Type B pancreatic cell (in vitro differentiated cells): ENCODE results near the gene CPD. TPM values are rescaled to one million over a fixed set of nuclear protein-coding genes. Genes with fewer than 3 reads are reported as not detected.
"Not testable (repeated sequence)": the region's sequence is repeated elsewhere in the genome, so short reads cannot be mapped to it uniquely, and the experiment has no call there.

Source experiments
- DNase-seq: peaks from one replicate; pipeline ENCODE4 v3.0.0; 2021; ENCODE audit warnings: mixed read lengths; ENCODE audit not compliant: unreplicated experiment; ENCODE audit errors: extremely low spot score
- H3K27ac Mint-ChIP-seq: 2 replicates; pipeline ENCODE4 v1.8.0; 2021; ENCODE audit warnings: mild to moderate bottlenecking, mixed read lengths
- H3K27me3 Mint-ChIP-seq: 2 replicates; pipeline ENCODE4 v1.8.0; 2021; ENCODE audit warnings: mixed read lengths
- H3K36me3 Mint-ChIP-seq: 2 replicates; pipeline ENCODE4 v1.8.0; 2021; ENCODE audit warnings: mixed read lengths
- H3K4me1 Mint-ChIP-seq: one replicate; pipeline ENCODE4 v1.8.0; 2021; ENCODE audit warnings: mixed read lengths; ENCODE audit not compliant: unreplicated experiment
- H3K4me3 Mint-ChIP-seq: 2 replicates; pipeline ENCODE4 v1.8.0; 2021; ENCODE audit warnings: mild to moderate bottlenecking, mixed read lengths
- H3K9me3 Mint-ChIP-seq: 2 replicates; pipeline ENCODE4 v1.8.0; 2021; ENCODE audit warnings: mixed read lengths
- total RNA-seq: library from RNA; stranded (reverse); gene quantifications from 2 replicates; pipeline ENCODE4 v1.2.1, GENCODE V29; 2021; ENCODE audit warnings: low replicate concordance
- TF ChIP-seq, protein P1 (sequence below): fragments of 200-600 bp; sonication (generic); conservative IDR thresholded peaks from 2 replicates; pipeline ENCODE4 v1.5.0; 2021; ENCODE audit warnings: antibody characterized with exemption, mild to moderate bottlenecking

The CPD gene
- total RNA-seq, 1 donor from 2014 or later, result 71.2 TPM

DNA sequence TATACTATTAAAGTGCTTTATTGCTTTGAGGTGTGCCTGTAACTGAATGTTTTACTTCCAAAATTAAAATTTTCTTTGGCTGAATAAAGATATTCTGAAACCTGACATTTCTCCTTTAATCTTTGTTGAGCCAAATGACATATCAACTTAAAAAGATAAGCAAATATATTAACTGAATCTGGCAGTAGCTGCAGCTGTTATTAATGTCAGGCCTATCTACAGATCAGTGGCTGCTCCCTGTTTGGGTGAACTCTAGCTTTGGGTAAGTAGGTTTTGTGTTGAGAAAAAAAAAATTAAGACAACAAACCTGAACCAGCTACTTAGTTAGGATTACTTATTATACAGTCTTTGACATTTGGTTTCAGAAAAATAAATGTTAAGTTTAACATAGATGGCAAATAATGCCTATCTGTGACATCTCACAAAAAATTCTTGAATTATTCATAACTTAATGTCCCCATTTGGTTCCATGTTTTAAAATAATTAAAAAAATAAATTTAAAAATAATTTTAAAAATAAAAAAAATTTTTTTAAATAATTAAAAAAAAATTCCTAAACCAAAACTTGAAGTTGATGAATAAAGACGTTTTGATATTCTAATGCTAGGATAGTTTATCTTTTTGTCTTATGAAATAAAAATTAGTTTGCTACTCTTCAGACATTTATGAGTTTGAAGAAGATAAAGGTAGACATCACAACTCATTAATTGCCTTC, 19.8 kb downstream of the CPD start:
- no peak overlapping the region for H3K27ac Mint-ChIP-seq
- no peaks in the 10 kb centered on the region for H3K27me3 Mint-ChIP-seq
- peaks cover 14% of the 10 kb centered on the region for H3K36me3 Mint-ChIP-seq
- no peak overlapping the region for H3K4me3 Mint-ChIP-seq
- TF ChIP-seq, protein P1, sequence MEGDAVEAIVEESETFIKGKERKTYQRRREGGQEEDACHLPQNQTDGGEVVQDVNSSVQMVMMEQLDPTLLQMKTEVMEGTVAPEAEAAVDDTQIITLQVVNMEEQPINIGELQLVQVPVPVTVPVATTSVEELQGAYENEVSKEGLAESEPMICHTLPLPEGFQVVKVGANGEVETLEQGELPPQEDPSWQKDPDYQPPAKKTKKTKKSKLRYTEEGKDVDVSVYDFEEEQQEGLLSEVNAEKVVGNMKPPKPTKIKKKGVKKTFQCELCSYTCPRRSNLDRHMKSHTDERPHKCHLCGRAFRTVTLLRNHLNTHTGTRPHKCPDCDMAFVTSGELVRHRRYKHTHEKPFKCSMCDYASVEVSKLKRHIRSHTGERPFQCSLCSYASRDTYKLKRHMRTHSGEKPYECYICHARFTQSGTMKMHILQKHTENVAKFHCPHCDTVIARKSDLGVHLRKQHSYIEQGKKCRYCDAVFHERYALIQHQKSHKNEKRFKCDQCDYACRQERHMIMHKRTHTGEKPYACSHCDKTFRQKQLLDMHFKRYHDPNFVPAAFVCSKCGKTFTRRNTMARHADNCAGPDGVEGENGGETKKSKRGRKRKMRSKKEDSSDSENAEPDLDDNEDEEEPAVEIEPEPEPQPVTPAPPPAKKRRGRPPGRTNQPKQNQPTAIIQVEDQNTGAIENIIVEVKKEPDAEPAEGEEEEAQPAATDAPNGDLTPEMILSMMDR, result no peak
- H3K9me3 Mint-ChIP-seq, result peaks cover 5% of the 10 kb centered on the region
- DNase-seq, result no peak
- H3K4me1 Mint-ChIP-seq, result peaks cover 21% of the 10 kb centered on the region

DNA sequence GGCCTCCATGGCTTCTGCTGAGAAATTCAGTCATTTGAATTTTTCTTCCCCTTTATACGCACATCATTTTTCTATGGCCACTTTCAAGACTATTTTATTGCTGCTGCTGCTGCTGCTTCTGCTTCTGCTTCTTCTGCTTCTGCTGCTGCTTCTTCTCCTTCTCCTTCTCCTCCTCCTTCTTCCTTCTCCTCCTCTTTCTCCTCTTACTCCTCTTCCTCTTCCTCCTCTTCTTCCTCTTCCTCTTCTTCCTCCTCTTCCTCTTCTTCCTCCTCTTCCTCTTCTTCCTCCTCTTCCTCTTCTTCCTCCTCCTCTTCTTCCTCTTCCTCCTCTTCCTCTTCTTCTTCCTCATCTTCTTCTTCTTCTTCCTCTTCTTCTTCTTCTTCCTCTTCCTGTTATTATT, 22.4 kb downstream of the CPD start:
- Mint-ChIP-seq H3K9me3 (peaks cover 9% of the 10 kb centered on the region), H3K4me3 (no peak overlapping the region), H3K36me3 (peaks cover 12% of the 10 kb centered on the region), H3K27ac (no peak overlapping the region), H3K27me3 (no peaks in the 10 kb centered on the region), H3K4me1 (peaks cover 11% of the 10 kb centered on the region)
- no peak for DNase-seq
- TF ChIP-seq, protein P1, result no peak

DNA sequence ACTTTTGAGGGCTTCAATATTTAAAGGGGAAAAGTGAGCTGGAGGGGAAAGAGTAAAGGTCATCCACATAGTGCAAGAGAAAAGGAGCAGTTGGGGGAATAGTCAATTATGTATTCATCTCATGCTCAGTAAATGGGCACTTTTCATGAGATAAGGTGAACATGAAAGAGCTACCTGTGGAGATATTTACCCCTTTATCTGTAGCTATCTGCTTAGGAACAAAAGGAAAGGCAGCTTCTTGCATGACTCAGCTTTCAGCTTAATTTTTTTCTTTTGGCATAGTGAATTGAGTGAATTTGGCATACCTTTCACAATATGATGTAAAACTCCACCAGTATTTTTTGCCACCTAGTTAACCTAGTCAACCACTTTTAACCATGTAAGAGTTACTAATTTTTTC, 26.4 kb downstream of the CPD start:
- peaks cover 17% of the 10 kb centered on the region for H3K36me3 Mint-ChIP-seq
- no peaks in the 10 kb centered on the region for H3K27me3 Mint-ChIP-seq
- peaks cover 9% of the 10 kb centered on the region for H3K9me3 Mint-ChIP-seq
- no peak for DNase-seq
- H3K4me3 Mint-ChIP-seq, result no peak overlapping the region
- TF ChIP-seq, protein P1, result no peak
- peak overlapping the region; percentile 25 for H3K27ac Mint-ChIP-seq
- H3K4me1 Mint-ChIP-seq, result peaks cover 5% of the 10 kb centered on the region

DNA sequence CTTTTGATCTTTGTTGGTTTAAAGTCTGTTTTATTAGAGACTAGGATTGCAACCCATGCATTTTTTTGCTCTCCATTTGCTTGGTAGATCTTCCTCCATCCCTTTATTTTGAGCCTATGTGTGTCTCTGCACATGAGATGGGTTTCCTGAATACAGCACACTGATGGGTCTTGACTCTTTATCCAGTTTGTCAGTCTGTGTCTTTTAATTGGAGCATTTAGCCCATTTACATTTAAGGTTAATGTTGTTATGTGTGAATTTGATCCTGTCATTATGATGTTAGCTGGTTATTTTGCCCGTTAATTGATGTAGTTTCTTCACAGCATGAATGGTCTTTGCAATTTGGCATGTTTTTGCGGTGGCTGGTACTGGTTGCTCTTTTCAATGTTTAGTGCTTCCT, 31.9 kb downstream of the CPD start:
- H3K4me1 Mint-ChIP-seq, H3K4me3 Mint-ChIP-seq, H3K27ac Mint-ChIP-seq, H3K27me3 Mint-ChIP-seq, DNase-seq, H3K9me3 Mint-ChIP-seq: not testable (repeated sequence)
- H3K36me3 Mint-ChIP-seq, result peaks cover 23% of the 10 kb centered on the region

DNA sequence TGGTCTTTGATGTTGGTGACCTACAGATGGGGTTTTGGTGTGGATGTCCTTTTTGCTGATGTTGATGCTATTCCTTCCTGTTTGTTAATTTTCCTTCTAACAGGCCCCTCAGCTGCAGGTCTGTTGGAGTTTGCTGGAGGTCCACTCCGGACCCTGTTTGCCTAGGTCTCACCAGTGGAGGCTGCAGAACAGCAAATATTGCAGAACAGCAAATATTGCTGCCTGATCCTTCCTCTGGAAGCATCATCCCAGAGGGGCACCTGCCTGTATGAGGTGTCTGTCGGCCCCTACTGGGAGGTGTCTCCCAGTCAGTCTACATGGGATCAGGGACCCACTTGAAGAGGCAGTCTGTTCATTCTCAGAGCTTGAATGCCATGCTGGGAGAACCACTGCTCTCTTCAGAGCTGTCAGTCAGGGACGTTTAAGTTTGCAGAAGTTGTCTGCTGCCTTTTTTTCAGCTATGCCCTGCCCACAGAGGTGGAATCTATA, 33.3 kb downstream of the CPD start:
- not testable (repeated sequence) for H3K9me3 Mint-ChIP-seq, DNase-seq, H3K4me1 Mint-ChIP-seq, H3K27me3 Mint-ChIP-seq, H3K4me3 Mint-ChIP-seq, H3K27ac Mint-ChIP-seq
- H3K36me3 Mint-ChIP-seq, result peaks cover 21% of the 10 kb centered on the region

DNA sequence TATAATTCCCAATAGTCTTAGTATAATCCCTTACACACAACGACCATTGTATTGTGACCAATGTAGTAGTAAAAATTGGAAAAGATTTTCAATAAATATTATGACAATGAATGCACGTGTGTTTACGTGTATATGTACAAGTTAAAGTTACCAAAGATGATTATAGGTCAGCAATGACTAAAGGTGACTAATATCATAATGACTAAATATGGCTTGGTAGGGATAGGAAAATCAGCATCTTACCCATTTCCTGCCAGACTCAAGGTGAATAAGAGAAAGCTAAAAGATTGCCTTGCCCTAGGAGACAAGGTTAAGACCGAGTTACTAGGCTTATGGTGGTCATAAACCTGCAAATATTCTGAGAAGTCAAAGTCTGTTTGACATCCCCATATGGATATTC, 34.4 kb downstream of the CPD start:
- TF ChIP-seq, protein P1, result no peak
- Mint-ChIP-seq H3K27ac (no peak overlapping the region), H3K9me3 (no peaks in the 10 kb centered on the region), H3K36me3 (peaks cover 16% of the 10 kb centered on the region), H3K4me3 (no peak overlapping the region), H3K4me1 (no peaks in the 10 kb centered on the region), H3K27me3 (no peaks in the 10 kb centered on the region)
- no peak for DNase-seq
